Lower lobe of right lung (tissue), 2 donors: ENCODE results near the gene SP100. TPM values are rescaled to one million over a fixed set of nuclear protein-coding genes. Genes with fewer than 3 reads are reported as not detected.

Experiments
- ATAC-seq, 2 donors: fragments of 200-7000 bp; cut with Tn5 transposase; one replicate each; pipeline ENCODE4 v1.9.1; 2020 to 2022; ENCODE audit warnings: mild to moderate bottlenecking in 2 of 2, moderate library complexity in 2 of 2
- DNase-seq: peaks from one replicate; pipeline ENCODE4 v3.0.0-alpha.2; 2020
- H3K27ac ChIP-seq: fragments of 200-600 bp; one replicate; pipeline ENCODE4 v1.8.0; 2022
- H3K27me3 ChIP-seq: fragments of 200-600 bp; one replicate; pipeline ENCODE4 v1.8.0; 2022; ENCODE audit warnings: low read depth
- H3K36me3 ChIP-seq: fragments of 200-600 bp; one replicate; pipeline ENCODE4 v1.8.0; 2022; ENCODE audit warnings: mild to moderate bottlenecking
- H3K4me1 ChIP-seq: fragments of 200-600 bp; one replicate; pipeline ENCODE4 v1.8.0; 2022
- H3K4me3 ChIP-seq: fragments of 200-600 bp; one replicate; pipeline ENCODE4 v1.8.0; 2022; ENCODE audit warnings: mild to moderate bottlenecking
- H3K9me3 ChIP-seq: fragments of 200-600 bp; one replicate; pipeline ENCODE4 v1.8.0; 2022
- intact Hi-C: fragments of 100-400 bp; cut with DNase I; formaldehyde crosslinking; loops from one replicate; pipeline ENCODE4 v1.11.0; 2022
- total RNA-seq: library from RNA; stranded (reverse); fragmentation: NEBNext Ultra II Directional; extraction: Animal tissue kit (Norgen Biotek cat#: 25700); gene quantifications from one replicate; pipeline ENCODE4 v1.2.1, GENCODE V29; 2021
- TF ChIP-seq, protein P1 (sequence below): fragments of 200-600 bp; IDR thresholded peaks from one replicate; pipeline ENCODE4 v1.8.0; 2022; ENCODE audit warnings: antibody characterized with exemption, mild to moderate bottlenecking
- donor health status: DM: no; HTN: yes; CAD: no; lungs with severe emphysema.

The SP100 gene
- total RNA-seq, 1 donor from 2014 or later = 162 TPM

DNA sequence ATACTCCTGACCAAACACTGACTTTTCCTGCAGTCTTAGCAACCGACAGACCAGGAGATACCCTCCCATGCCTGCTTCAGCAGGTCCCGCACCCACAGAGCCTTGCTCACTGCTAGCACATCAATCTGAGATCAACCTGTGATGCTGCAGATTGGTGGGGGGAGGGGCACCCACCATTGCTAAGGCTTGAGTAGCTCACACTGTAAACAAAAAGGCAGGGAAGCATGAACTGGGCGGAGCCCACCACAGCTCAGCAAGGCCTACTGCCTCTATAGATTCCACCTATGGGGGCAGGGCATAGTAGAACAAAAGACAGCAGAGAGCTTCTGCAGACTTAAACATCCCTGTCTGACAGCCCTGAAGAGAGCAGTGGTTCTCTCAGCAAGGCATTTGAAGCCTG, 109.7 kb downstream of the SP100 start:
- TF ChIP-seq, protein P1, sequence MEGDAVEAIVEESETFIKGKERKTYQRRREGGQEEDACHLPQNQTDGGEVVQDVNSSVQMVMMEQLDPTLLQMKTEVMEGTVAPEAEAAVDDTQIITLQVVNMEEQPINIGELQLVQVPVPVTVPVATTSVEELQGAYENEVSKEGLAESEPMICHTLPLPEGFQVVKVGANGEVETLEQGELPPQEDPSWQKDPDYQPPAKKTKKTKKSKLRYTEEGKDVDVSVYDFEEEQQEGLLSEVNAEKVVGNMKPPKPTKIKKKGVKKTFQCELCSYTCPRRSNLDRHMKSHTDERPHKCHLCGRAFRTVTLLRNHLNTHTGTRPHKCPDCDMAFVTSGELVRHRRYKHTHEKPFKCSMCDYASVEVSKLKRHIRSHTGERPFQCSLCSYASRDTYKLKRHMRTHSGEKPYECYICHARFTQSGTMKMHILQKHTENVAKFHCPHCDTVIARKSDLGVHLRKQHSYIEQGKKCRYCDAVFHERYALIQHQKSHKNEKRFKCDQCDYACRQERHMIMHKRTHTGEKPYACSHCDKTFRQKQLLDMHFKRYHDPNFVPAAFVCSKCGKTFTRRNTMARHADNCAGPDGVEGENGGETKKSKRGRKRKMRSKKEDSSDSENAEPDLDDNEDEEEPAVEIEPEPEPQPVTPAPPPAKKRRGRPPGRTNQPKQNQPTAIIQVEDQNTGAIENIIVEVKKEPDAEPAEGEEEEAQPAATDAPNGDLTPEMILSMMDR = no peak
- Histone ChIP-seq H3K27me3 (no peaks in the 10 kb centered on the region), H3K9me3 (peaks cover 30% of the 10 kb centered on the region), H3K4me3 (no peak overlapping the region), H3K4me1 (no peaks in the 10 kb centered on the region), H3K27ac (no peak overlapping the region), H3K36me3 (no peaks in the 10 kb centered on the region)
- intact Hi-C loops = no loop called here
- ATAC-seq (no peak), DNase-seq (no peak)

GRCh38 chr2:230537531-230537976, 121.6 kb downstream of the SP100 start:
- H3K4me1 ChIP-seq = no peaks in the 10 kb centered on the region
- H3K27ac ChIP-seq = no peak overlapping the region
- no peak overlapping the region for H3K4me3 ChIP-seq
- ATAC-seq (no peak), DNase-seq (no peak)
- peaks cover 26% of the 10 kb centered on the region for H3K36me3 ChIP-seq
- intact Hi-C loops = no loop called here
- TF ChIP-seq, protein P1 = no peak
- H3K9me3 ChIP-seq = no peaks in the 10 kb centered on the region
- no peaks in the 10 kb centered on the region for H3K27me3 ChIP-seq

- Histone ChIP-seq H3K9me3 (peaks cover 6% of the 10 kb centered on the region), H3K27ac (no peak overlapping the region), H3K36me3 (peaks cover 40% of the 10 kb centered on the region), H3K4me1 (no peaks in the 10 kb centered on the region), H3K27me3 (no peaks in the 10 kb centered on the region), H3K4me3 (no peak overlapping the region)
- intact Hi-C loops = no loop called here
- DNase-seq = no peak
- ATAC-seq = no peak
- TF ChIP-seq, protein P1 = no peak
Measured at GRCh38 chr2:230540332-230540731, 124.3 kb downstream of the SP100 start.

GRCh38 chr2:230541934-230542380, 126.0 kb downstream of the SP100 start:
- Histone ChIP-seq H3K4me3 (no peak overlapping the region), H3K27me3 (no peaks in the 10 kb centered on the region), H3K9me3 (peaks cover 6% of the 10 kb centered on the region), H3K27ac (no peak overlapping the region), H3K4me1 (no peaks in the 10 kb centered on the region), H3K36me3 (peaks cover 40% of the 10 kb centered on the region)
- intact Hi-C loops = no loop called here
- DNase-seq (no peak), ATAC-seq (no peak)
- TF ChIP-seq, protein P1 = no peak

- no peak for ATAC-seq
- Histone ChIP-seq H3K27ac (no peak overlapping the region), H3K4me1 (no peaks in the 10 kb centered on the region), H3K4me3 (no peak overlapping the region), H3K27me3 (no peaks in the 10 kb centered on the region), H3K9me3 (peaks cover 6% of the 10 kb centered on the region), H3K36me3 (peaks cover 40% of the 10 kb centered on the region)
- TF ChIP-seq, protein P1 = no peak
- intact Hi-C loops = no loop called here
- DNase-seq = no peak
Measured at GRCh38 chr2:230542751-230543150, 126.8 kb downstream of the SP100 start.

DNA sequence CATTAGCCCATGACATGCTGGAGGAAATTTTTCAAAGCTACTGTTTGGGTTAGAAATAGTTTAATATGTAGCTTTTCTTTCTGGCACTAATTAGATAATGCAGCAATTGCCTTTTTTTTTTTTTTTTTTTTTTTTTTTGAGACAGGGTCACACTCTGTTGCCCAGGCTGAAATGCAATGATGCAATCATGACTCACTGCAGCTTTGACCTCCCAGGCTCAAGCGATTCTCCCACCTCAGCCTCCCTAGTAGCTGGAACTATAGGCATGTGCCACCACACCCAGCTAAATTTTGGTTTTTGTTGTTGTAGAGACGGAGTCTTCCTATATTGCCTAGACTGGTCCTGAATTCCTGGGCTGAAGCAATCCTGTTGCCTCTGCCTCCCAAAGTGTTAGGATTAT, 136.2 kb downstream of the SP100 start:
- no peak overlapping the region for H3K27ac ChIP-seq
- intact Hi-C loops = no loop called here
- DNase-seq (no peak), ATAC-seq (no peak)
- H3K36me3 ChIP-seq = no peaks in the 10 kb centered on the region
- TF ChIP-seq, protein P1 = no peak
- H3K27me3 ChIP-seq = no peaks in the 10 kb centered on the region
- no peak overlapping the region for H3K4me3 ChIP-seq
- peaks cover 3% of the 10 kb centered on the region for H3K9me3 ChIP-seq
- no peaks in the 10 kb centered on the region for H3K4me1 ChIP-seq
